Heart right ventricle (tissue), 16 donors: ENCODE data around the gene OLFM1. TPM values are rescaled to one million over a fixed set of nuclear protein-coding genes. Genes with fewer than 3 reads are reported as not detected.
A peak's percentile ranks its signal among the peaks of the same experiment; 100 is the strongest.

Source experiments
- ATAC-seq, 8 donors: fragments of 200-7000 bp; cut with Tn5 transposase; one replicate each; pipeline ENCODE4 v1.9.1; 2020; ENCODE audit warnings: mild to moderate bottlenecking in 8 of 8, moderate library complexity in 8 of 8, moderate number of reproducible peaks in 1 of 8
- DNase-seq, 2 donors: peaks; one replicate each; pipeline ENCODE4 v3.0.0-alpha.2; 2020
- H3K27ac ChIP-seq, 10 donors: fragments of 200-600 bp; sonication (generic) in 2 of 10; one replicate each; pipeline versions ENCODE4 v1.5.0 to v1.8.0; 2020 to 2022; ENCODE audit warnings: mild to moderate bottlenecking in 3 of 10
- H3K27me3 ChIP-seq, 7 donors: fragments of 200-600 bp; one replicate each; pipeline ENCODE4 v1.8.0; 2021 to 2022; ENCODE audit warnings: mild to moderate bottlenecking in 2 of 7
- H3K36me3 ChIP-seq, 9 donors: fragments of 200-600 bp; sonication (generic) in 1 of 9; one replicate each; pipeline versions ENCODE4 v1.5.0 to v1.8.0; 2020 to 2022; ENCODE audit warnings: mild to moderate bottlenecking in 2 of 9
- H3K4me1 ChIP-seq, 9 donors: fragments of 200-600 bp; sonication (generic) in 1 of 9; one replicate each; pipeline versions ENCODE4 v1.5.0 to v1.8.0; 2020 to 2022; ENCODE audit warnings: mild to moderate bottlenecking in 4 of 9
- H3K4me3 ChIP-seq, 10 donors: fragments of 200-600 bp; sonication (generic) in 2 of 10; one replicate each; pipeline versions ENCODE4 v1.5.0 to v1.8.0; 2020 to 2022; ENCODE audit warnings: mild to moderate bottlenecking in 7 of 10, moderate library complexity in 2 of 10
- H3K9me3 ChIP-seq, 11 donors: fragments of 200-600 bp in 10 of 11; sonication (generic) in 2 of 11; one replicate each; pipeline versions ENCODE4 v1.5.0 to v1.8.0; 2013 to 2022; ENCODE audit warnings: mild to moderate bottlenecking in 2 of 11, control low read depth in 1 of 11, moderate library complexity in 1 of 11
- WGBS, 2 donors: extraction: QIAGEN DNeasy Blood & Tissue Kit; methylation state at CpG; one replicate each; pipeline ENCODE4 v1.1.7; 2013; ENCODE audit warnings: inconsistent platforms in 1 of 2; 5-methylcytosine and 5-hydroxymethylcytosine counted together
- intact Hi-C, 10 donors: fragments of 100-400 bp; cut with DNase I; formaldehyde crosslinking; loops; one replicate each; pipeline versions ENCODE4 v1.11.1 to v1.14.2; 2022
- polyA plus RNA-seq, 2 donors: library from polyadenylated mRNA; stranded (reverse); fragments of 200-250 nt; gene quantifications; one replicate each; pipeline ENCODE4 v1.2.3, GENCODE V29; 2013
- total RNA-seq, 10 donors: library from RNA; stranded (reverse); fragmentation: NEBNext Ultra II Directional in 3 of 10; extraction: Animal tissue kit (Norgen Biotek cat#: 25700) in 3 of 10; gene quantifications; one replicate each; pipeline versions ENCODE4 v1.2.1 to v1.2.4, GENCODE V29; 2021 to 2023
- TF ChIP-seq, protein P1 (sequence below), 9 donors: fragments of 200-600 bp; sonication (generic) in 2 of 9; IDR thresholded peaks; one replicate each; pipeline versions ENCODE4 v1.5.0 to v1.8.0; 2021 to 2022; ENCODE audit warnings: antibody characterized with exemption in 9 of 9, mild to moderate bottlenecking in 5 of 9, moderate library complexity in 1 of 9
- donor health status: Arrhythmogenic right ventricular cardiomyopathy.
- donor health status: ischemic (EF 13 %, LVEDD 7.1; RV severe dilation, severe dysfunction).
- donor health status: healthy with polysubstance abuse.
- donor health status: DM: no; HTN: yes; CAD: no.
- donor health status: DM: no; HTN: no; CAD: no.
- donor health status: ischemic (EF 25% LVEDD 6.9; RV normal size, moderate dysfunction).
- donor health status: ischemic (EF 25% LVEDD 5.7; RV mildly dilated, moderate dysfunction).
- donor health status: healthy.
- donor health status: DM: yes; HTN: yes; CAD: no.
- donor health status: Ischemic cardiomyopathy.
- donor health status: ischemic (EF 35%, LVEDD 5.7; RV mildly dilated, moderate dysfunction).
- donor health status: nonischemic (EF 11% LVEDD 7.7; RV severe dilation, severe dysfunction).
- donor health status: DM: yes; HTN: yes; CAD: no.
- donor health status: PGD.
- donor health status: ischemic (EF 29% LVEDD 5.4; RV normal size, mild dysfunction).
- donor health status: nonischemic (EF 23%, LVEDD 6.1; RV moderate dilation, normal function).

OLFM1 gene
- total and polyA plus RNA-seq, 12 donors = 3.3 to 14.9 (median 6.5) TPM

DNA sequence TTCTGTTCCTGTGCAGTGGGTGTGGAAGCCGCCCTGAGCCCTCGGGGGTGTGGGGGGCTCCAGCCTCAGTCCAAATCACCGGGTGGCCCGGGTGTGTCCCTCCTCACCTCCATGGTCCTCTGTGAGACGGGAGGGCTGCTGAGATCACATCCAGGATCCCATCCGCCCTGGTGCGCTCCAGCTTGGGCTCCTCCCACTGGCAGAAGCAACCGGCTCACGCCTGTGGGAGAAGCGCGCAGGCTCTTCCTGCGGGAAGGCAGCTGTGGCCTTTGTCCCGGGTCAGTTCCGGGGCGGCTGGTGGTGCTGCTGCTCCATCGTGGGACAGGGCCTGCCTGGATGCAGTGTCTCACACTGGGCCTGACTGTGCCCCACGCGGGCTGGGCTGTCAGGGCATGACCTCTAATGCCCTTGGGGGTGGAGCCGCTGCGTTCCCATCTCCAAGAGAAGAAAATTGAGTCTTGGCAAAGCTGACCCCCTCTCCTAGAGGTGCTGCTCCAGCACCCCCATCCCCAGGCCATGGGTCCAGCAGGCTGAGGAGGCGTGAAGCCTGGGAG lies 18.5 kb downstream of the OLFM1 start:
- TF ChIP-seq, protein P1, sequence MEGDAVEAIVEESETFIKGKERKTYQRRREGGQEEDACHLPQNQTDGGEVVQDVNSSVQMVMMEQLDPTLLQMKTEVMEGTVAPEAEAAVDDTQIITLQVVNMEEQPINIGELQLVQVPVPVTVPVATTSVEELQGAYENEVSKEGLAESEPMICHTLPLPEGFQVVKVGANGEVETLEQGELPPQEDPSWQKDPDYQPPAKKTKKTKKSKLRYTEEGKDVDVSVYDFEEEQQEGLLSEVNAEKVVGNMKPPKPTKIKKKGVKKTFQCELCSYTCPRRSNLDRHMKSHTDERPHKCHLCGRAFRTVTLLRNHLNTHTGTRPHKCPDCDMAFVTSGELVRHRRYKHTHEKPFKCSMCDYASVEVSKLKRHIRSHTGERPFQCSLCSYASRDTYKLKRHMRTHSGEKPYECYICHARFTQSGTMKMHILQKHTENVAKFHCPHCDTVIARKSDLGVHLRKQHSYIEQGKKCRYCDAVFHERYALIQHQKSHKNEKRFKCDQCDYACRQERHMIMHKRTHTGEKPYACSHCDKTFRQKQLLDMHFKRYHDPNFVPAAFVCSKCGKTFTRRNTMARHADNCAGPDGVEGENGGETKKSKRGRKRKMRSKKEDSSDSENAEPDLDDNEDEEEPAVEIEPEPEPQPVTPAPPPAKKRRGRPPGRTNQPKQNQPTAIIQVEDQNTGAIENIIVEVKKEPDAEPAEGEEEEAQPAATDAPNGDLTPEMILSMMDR (IDR thresholded peaks at IDR 0.05) = no peak

DNA sequence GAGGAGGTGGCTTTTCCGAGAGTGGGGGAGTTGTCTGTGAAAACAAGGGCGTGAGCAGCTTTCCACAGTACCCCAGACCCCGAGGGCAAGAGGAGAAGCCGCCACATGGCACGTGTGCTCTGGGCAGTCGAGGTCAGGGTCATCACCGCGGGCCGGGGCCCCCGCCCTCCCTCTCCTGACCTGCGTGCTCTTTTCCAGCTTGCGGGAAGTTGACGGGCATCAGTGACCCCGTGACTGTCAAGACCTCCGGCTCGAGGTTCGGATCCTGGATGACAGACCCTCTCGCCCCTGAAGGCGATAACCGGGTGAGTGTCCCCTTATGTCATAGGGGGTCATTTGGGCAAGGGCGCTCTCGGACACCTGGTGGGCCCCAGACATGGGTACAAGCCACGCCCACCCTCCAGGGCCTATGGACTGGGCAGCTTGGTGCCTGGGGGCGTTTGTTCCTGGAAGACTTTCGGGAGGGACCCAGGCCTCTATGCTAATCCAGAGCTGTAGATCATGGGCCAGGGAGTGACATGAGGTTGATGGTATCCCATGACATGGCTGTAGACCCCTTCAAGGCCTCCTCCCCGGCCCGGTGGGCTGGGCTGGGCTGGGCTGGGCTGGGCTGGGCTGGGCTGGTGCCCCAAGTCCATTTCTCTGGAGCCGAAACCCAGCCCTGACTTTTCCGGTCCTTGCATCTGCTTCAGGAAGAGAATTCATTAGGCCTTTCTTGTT lies 19.2 kb downstream of the OLFM1 start:
- no peak overlapping the region for H3K27ac ChIP-seq
- TF ChIP-seq, protein P1 (IDR thresholded peaks at IDR 0.05) = no peak
- DNase-seq = no peak
- peaks cover 0 to 38% (median 28%) of the 10 kb centered on the region in 7 donors for H3K27me3 ChIP-seq
- H3K4me1 ChIP-seq = peaks cover 0 to 28% (median 14%) of the 10 kb centered on the region in 9 donors
- no peak overlapping the region for H3K4me3 ChIP-seq
- ATAC-seq = no peak
- H3K9me3 ChIP-seq = no peaks in the 10 kb centered on the region
- no peaks in the 10 kb centered on the region for H3K36me3 ChIP-seq
- WGBS, 2 donors = 86 to 88% methylated on average over 29 of the region's 29 CpGs
- intact Hi-C loops = no loop called here

More for the DNA sequence above, 18.5 kb downstream of the OLFM1 start:
- Histone ChIP-seq H3K4me3 (no peak overlapping the region), H3K9me3 (no peaks in the 10 kb centered on the region), H3K4me1 (peaks cover 0 to 28% (median 14%) of the 10 kb centered on the region in 9 donors), H3K27ac (no peak overlapping the region), H3K27me3 (peaks cover 0 to 37% (median 28%) of the 10 kb centered on the region in 7 donors), H3K36me3 (no peaks in the 10 kb centered on the region)
- peak in 6 of 8 donors; percentile 6 to 46 (median 31) for ATAC-seq
- 40 to 54% methylated on average over 21 of the region's 21 CpGs for WGBS, 2 donors
- intact Hi-C loops = no loop called here
- DNase-seq = peak in 1 of 2 donors; percentile 15

DNA sequence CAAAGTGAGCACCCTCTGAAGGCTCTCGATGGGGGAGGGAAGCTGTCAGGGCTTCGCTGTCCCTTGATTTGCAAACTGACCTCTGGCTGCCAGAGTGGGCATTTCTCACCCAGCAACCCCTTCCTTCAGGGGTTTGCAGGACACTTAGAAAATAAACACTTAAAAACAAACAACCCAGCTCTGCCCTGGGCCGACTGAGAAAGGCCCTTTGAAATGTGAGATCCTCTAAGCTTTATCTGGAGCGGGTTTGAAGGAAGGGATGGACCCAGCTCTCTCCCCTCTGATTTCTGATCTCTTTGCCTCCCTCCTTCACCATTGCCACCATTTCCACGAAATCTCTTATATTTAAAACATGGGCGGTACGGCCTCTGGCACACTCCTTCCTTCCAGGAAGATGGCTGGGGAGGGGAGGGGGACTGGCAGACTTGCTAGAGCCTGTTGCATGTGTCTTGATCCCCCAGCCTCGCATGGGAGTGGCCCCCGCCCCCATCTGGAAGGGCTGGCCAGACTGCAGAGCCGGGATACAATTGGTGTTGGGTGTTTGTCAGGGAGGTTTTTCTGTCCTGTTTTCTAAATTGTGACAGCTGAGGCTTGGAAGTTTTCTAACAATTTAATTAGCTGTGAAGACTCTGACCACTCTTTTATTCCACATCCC lies 20.2 kb downstream of the OLFM1 start:
- no peak for DNase-seq

More for the DNA sequence above, 20.2 kb downstream of the OLFM1 start:
- intact Hi-C loops = no loop called here
- TF ChIP-seq, protein P1 (IDR thresholded peaks at IDR 0.05) = no peak
- no peaks in the 10 kb centered on the region for H3K36me3 ChIP-seq
- H3K27me3 ChIP-seq = peaks cover 0 to 38% (median 28%) of the 10 kb centered on the region in 7 donors
- no peak for ATAC-seq
- 37 to 49% methylated on average over 10 of the region's 10 CpGs for WGBS, 2 donors
- peaks cover 0 to 23% (median 11%) of the 10 kb centered on the region in 9 donors for H3K4me1 ChIP-seq
- H3K4me3 ChIP-seq = no peak overlapping the region
- no peak overlapping the region for H3K27ac ChIP-seq
- no peaks in the 10 kb centered on the region for H3K9me3 ChIP-seq
